MM.1S (cell line): ENCODE measurements around the gene MTHFD1L.

ENCODE experiments used
- CTCF ChIP-seq: fragments of 300-600 bp; sonication (generic); IDR thresholded peaks from 2 replicates; pipeline ENCODE4 v1.5.1; 2016; ENCODE audit warnings: antibody characterized with exemption, low read length, mixed read lengths
- EZH2 ChIP-seq: fragments of 300-600 bp; sonication (generic); optimal IDR thresholded peaks from 2 replicates; pipeline ENCODE3; 2017; ENCODE audit warnings: low read depth, mild to moderate bottlenecking, antibody characterized with exemption, low read length, mixed read lengths
- EZH2phosphoT487 ChIP-seq: fragments of 300-600 bp; sonication (generic); IDR thresholded peaks from 2 replicates; pipeline ENCODE4 v1.6.1; 2018; ENCODE audit warnings: antibody characterized with exemption, low read length

GRCh38 chr6:151007076-151007475 lies 141.6 kb downstream of the MTHFD1L start:
- TF ChIP-seq CTCF (no peak), EZH2phosphoT487 (no peak), EZH2 (no peak)
